HG03045 (cell line): Measurements from ENCODE around the gene NXPH3.
"Not testable (repeated sequence)": the region's sequence is repeated elsewhere in the genome, so short reads cannot be mapped to it uniquely, and the experiment has no call there.

Experiments
- ATAC-seq: cut with Tn5 transposase; IDR thresholded peaks from one replicate; pipeline ENCODE4 v1.9.1; 2021; ENCODE audit warnings: mild to moderate bottlenecking, moderate library complexity; ENCODE audit not compliant: unreplicated experiment

NXPH3 gene

GRCh38 chr17:49575679-49576087 is at the start of gene NXPH3:
Gene NXPH3, plus strand, starts transcription at chr17:49575871. Its CDS starts 349 bp downstream, at chr17:49576220.
- ATAC-seq = no peak

DNA sequence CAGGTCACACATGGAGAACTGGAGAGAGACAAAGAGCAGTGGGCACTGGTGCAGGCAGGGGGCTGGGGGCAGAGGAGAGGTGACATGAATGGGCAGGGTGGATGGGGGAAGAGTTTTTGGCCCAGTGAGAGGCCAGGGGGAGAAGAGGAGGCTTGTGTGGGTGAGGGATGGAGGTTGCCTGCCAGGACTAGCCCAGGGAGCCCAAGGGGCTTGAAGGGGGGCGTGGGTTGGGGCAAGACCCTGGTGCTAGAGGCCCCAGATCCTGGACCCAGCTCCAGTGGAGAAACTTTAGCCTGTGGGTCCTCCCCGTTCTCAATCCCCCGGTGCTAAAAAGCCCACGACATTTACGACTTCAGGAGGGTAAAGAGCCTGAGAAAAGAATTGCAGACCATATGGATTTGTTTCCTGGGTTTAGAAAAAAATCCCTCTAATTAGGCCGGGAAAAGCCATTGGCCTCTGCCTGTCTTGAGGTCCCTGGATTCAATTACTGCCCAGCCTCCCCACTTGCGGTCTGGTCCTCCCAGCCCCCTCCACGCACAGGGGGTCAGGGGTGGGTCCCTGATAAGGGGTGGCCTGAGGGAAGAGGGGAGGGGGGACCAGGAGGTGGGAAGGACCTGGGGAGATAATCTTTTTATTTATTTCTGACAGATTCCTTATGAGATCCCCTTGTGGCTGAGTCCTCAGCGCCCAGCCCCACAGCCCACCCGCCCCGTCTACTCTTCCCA is 47.6 kb upstream of the NXPH3 start:
- no peak for ATAC-seq

- ATAC-seq = no peak
These were observed 46.7 kb upstream of the NXPH3 start for GRCh38 chr17:49528966-49529365.

DNA sequence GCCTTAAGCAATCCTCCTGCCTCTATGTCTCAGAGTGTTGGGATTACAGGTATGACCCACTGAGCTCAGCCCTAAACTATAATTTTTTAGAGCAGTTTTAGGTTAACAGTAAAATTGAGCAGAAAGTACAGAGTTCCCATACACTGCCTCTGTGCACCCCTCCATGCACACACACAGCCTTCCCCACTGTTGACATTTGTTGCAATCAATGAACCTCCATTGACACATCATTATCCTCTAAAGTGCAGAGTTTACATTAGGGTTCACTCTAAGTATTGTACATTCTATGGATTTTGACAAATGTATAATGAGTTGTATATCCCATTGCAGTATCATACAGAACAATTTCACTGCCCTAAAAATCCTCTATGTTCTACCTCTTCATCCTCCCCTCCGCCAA is 45.6 kb upstream of the NXPH3 start:
- ATAC-seq = no peak

DNA sequence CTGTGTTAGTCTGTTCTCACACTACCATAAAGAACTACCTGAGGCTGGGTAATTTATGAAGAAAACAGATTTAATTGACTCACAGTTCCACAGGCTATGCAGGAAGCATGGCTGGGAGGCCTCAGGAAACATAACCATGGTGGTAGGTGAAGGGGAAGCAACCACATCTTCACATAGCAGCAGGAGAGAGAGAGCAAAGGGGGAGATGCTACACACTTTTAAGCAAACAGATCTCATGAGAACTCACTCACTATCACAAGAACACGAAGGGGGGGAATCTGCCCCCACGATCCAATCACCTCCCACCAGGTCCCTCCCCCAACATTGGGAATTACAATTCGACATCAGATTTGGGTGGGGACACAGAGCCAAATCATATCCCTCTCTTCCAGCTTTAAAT is 31.8 kb upstream of the NXPH3 start:
- no peak for ATAC-seq

GRCh38 chr17:49545007-49545660 is 30.5 kb upstream of the NXPH3 start:
- no peak for ATAC-seq

DNA sequence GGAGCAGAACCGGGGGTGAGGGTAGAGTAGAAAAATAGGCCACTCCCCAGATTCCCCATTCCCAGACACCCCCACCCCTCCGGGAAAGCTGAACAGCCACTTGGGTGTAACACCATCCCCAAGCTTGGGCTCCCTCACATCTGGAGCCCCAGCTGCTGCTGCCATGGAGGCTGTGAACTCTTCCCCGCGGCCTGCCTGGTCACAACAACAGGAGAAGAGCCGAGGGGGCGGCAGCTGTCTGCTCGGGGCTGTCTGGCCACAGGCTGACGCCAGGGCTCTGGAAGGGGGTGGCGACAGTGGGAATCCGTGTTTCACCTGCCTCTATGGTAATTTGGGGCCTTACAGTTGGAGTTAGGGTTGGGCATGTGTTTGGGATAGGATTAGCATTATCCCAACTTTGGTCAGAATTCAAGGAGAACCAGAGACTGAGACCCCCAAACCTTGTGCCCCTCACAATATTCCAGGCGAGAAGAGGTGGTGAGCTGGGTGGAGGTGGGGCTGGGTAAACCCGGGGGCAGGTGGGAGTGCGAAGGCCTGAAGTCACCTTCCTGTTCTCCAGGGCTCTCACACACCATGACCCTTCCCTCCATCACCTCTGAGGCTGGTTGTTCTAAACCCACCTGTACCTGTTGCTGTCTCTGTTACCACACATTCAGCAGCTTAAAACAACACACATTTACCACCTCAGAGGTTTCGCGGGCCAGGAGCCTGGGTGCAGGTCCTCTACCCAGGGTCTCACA is 29.7 kb upstream of the NXPH3 start:
- ATAC-seq = no peak

GRCh38 chr17:49546546-49547535 is 28.8 kb upstream of the NXPH3 start:
- ATAC-seq = no peak

GRCh38 chr17:49547566-49547965 is 28.1 kb upstream of the NXPH3 start:
- ATAC-seq = no peak

DNA sequence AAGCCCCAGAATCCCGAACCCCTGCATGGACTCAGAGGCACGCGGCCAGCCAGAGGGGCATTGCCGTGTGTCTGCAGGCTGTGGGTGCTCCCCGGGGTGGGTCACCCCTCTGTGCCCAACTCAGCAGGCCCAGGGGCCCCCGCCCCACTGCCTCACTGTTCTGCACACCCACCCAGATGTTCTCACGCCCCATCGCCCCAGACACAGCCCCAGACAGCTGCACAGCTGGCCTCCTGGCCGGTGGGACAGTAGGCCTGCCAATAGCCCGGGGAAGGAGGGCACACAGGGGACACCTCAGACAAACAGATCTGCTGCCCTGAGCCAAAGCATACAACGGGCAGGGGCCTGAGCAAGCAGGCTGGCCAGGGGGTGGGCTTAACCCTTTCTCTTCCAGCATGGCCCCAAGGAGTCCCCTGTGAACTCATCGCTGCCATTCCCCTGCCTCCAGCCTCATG is 27.6 kb upstream of the NXPH3 start:
- no peak for ATAC-seq

GRCh38 chr17:49548506-49549310 is 27.0 kb upstream of the NXPH3 start:
- ATAC-seq = no peak

GRCh38 chr17:49549311-49549605 is 26.4 kb upstream of the NXPH3 start:
- no peak for ATAC-seq

DNA sequence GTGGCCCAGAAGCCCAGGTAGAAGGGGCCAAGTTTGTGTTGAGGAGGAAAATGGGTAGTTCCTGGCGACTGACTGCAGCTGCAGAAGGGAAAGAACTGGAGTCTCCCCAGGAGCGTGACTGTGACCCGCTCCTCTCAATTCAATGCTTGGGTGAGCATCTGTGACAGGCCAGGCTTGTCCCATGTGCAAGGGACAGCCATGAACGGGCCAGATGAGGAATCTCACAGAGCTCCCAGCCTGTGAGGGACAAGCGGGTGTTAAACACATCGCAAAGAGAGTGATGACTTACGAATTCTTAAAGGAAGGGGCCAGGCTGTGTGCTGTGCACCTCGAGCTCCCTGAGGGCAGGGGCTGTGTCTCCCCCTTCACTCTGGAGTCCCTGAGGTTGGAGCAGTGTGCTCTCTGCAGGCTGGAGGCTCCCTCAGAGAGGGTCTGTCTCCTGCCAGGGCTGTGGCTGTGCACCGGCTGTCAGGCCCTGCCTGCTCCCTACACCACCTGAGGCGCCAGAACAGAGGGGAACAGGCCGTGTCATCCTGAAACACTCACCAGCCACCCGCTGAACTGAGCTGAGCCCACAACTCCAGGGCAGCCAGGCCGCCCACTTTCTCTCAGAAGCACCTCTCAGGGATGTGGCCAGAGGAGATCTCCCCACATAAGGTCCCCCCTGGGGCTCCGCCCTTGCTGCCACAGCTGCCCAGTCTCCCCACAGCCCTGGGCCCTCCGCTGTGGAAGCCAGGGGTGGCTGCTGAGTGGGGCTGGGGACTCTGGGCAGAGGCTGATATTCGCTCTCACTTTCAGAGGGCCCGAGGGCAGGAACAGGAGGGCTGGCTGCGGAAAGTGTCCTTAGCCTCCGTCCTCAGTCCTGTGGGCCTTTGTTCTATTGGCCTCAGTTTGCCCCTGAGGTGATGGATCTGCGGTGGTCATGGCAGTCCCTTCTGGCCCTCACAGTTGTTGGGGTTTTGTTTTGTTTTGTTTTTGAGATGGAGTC is 25.7 kb upstream of the NXPH3 start:
- no peak for ATAC-seq

DNA sequence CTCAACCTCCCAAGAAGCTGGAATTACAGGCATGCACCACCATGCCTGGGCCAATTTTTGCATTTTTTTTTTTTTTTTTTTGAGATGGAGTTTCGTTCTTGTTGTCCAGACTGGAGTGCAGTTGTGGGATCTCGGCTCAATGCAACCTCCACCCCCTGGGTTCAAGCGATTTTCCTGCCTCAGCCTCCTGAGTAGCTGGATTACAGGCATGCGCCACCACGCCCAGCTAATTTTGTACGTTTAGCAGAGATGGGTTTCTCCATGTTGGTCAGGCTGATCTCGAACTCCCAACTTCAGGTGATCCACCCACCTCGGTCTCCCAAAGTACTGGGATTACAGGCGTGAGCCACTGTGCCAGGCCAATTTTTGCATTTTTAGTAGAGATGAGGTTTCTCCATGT is 24.9 kb upstream of the NXPH3 start:
- not testable (repeated sequence) for ATAC-seq

- no peak for ATAC-seq
These were observed 24.2 kb upstream of the NXPH3 start for GRCh38 chr17:49551221-49552069.

DNA sequence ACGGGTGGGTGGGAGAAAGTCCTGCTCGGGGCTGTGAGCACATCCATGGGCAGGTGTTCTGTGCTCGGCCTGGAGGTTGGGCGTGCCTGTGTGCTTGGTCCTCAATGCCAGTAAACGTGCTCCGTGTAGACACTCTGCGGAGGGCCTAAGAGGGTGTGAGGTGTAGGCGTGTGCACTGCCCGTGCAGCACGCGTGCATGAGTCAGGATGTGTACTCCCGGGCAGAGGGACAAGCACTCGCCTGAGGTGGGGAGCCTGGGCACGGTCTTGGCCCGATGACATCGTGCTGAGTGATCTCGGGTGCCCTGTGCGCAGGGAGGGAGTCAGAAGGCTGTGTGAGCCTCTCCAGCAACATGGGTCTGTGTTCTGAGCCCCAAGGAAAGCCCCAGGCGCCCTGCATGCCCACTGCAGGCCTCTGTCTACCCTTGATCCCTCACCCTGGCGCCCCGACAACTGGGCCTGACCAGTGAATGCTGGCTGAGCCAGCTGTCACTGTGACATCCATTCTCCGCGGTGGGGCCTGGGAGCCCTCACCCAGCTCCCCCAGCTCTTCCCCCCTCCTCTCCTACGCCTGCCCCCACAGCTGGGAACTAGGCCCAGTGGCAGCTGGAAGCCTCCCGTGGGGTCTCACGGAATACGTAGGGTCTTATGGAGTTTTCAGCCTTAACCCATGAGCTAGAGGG is 23.5 kb upstream of the NXPH3 start:
- no peak for ATAC-seq

DNA sequence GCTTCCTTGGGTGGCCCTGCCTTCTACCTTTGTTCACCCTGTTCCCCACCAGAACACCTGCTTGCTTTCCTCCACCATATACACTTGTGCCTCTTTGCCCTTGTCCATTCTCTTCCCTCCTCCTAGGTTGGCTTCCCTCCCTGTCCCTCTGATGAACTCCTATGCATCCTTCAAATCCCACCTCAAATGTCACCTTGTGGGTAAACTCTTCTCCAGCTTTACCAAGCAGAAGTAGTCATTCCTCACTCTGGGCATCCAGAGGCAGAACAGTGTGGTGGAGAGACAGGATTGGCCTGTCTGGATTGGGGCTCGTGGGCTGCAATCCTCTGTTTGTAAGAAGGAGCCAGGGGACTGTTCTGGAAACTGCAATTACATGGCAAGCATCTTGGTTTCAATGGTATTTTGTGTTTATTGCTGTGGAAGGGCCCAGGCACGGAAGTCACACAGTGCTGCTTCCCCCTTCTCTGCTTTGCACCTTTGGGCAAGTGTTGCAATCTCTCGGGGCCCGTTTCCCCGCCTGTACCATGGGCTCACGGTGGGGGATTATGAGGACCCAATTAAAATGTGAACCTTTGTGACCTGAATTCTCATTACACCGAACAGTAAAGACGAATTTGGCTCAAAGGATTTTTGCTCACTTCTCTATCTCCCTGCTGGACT is 21.9 kb upstream of the NXPH3 start:
- ATAC-seq = no peak
